SKM-1 (cell line): ENCODE measurements around the gene RMND5A.

Experiments
- DNase-seq: peaks from one replicate; lab custom pipeline; 2025; ENCODE audit not compliant: unreplicated experiment; lab: John Stamatoyannopoulos, UW

RMND5A gene

DNA sequence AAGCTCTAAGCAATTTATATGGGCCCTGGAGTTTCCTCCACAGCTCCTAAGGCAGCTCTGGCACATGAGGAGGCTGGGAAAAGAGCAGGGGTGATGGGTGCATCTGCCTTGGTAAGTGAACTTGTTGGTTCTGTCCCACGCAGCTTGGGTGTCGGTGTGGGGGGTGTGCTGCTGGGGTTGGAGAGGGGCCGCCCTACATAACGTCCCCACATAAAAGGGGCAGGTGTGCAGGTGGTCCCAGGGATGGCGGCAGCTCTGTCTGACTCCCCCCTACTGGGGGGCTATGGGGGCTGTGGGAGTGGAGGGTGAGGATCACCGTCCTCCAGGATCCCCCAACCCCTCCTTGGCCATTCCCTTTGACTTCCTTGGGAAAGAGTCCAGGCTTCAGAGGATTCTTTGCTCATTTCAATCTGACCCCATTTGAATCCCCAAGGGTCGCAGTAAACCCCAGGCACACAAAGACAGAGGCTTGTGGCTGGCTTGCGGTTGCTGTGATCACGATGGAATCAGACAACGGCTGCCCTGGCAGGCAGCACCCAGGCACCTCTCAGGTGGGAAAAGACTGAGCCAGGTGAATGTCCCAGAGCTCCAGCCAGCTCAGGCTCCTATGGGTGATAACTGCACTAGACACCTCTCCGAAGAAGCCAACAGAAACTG is 105.1 kb downstream of the RMND5A start:
- DNase-seq: no peak

DNA sequence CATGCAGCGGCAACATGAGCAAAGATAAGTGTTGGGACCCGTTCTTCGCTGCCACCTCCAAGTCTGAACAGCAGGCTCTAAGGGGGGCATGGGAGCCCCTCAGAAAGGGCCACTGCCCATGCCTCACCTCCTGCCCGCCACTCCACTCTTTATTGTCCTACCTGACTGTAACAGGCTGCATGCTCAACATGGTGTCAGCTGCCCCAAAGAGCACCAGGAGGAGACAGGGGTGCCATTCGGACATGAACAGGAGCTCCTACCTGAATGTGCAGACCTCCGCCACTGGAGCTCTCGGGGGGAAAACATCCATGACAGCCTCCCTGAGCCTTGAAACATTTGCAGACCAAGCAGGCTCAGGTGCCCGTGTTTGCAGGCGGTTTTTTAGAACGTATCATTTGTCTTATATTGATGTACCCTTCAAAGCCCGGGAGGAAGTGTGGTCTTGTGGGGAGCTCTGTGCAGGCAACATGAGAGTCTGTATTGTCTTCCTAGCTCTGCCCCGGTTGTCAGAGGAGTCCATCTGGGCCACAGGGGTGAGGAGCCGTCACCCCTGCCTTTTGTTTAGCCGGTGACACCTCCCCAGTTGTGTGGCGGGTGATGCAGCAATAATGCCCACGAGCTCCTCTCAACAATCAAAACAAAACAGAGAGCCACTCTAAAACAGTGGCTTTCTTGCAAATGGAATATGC is 105.7 kb downstream of the RMND5A start:
- no peak for DNase-seq

DNA sequence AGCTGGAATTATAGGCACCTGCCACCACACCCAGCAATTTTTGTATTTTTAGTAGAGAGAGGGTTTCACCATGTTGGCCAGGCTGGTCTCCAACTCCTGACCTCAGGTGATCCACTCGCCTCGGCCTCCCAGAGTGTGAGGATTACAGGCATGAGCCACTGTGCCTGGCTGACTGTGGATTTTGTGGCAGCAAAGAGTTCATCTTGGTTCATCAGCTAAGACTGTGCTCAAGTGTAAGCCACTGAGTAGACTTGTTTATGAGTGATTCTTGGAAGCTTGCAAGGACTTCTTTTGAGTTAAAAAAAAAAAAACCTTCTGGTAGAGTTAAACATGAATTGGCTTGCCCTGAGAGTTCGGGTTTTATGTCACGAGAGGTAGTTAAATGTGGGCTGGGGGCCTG is 106.9 kb downstream of the RMND5A start:
- no peak for DNase-seq
